Ishikawa (cell line): ENCODE measurements around the gene SH2D1A.

Experiments
- CEBPB ChIP-seq: IDR thresholded peaks from 2 replicates; pipeline ENCODE4 v1.6.1; 2012
- CREB1 ChIP-seq: IDR thresholded peaks from 2 replicates; pipeline ENCODE4 v1.6.1; 2012; ENCODE audit warnings: low read depth
- EGR1 ChIP-seq: IDR thresholded peaks from 2 replicates; pipeline ENCODE4 v1.6.1; 2012
- EP300 ChIP-seq: IDR thresholded peaks from 2 replicates; pipeline ENCODE4 v1.6.1; 2012; ENCODE audit warnings: borderline replicate concordance
- FOXM1 ChIP-seq: IDR thresholded peaks from 2 replicates; pipeline ENCODE4 v1.6.1; 2012; ENCODE audit warnings: low read depth, borderline replicate concordance
- MAX ChIP-seq: IDR thresholded peaks from 2 replicates; pipeline ENCODE4 v1.6.1; 2012
- NFIC ChIP-seq: IDR thresholded peaks from 2 replicates; pipeline ENCODE4 v1.6.1; 2012
- RAD21 ChIP-seq: IDR thresholded peaks from 2 replicates; pipeline ENCODE4 v1.6.1; 2012; ENCODE audit warnings: low read depth
- TAF1 ChIP-seq: IDR thresholded peaks from 2 replicates; pipeline ENCODE4 v1.6.1; 2012; ENCODE audit warnings: low read depth, mild to moderate bottlenecking
- TCF12 ChIP-seq: IDR thresholded peaks from 2 replicates; pipeline ENCODE4 v1.6.1; 2012; ENCODE audit warnings: low read depth
- TEAD4 ChIP-seq: IDR thresholded peaks from 2 replicates; pipeline ENCODE4 v1.6.1; 2012
- YY1 ChIP-seq: IDR thresholded peaks from 2 replicates; pipeline ENCODE4 v1.6.1; 2012; ENCODE audit warnings: low read depth
- ZBTB7A ChIP-seq: IDR thresholded peaks from 2 replicates; pipeline ENCODE4 v1.6.1; 2012; ENCODE audit warnings: low read depth
- TF ChIP-seq, protein P1 (sequence below): IDR thresholded peaks from 2 replicates; pipeline ENCODE4 v1.6.1; 2012; ENCODE audit warnings: low read depth, mild to moderate bottlenecking
- TF ChIP-seq, protein P2 (sequence below): IDR thresholded peaks from 2 replicates; pipeline ENCODE4 v1.6.1; 2012

The SH2D1A gene

DNA sequence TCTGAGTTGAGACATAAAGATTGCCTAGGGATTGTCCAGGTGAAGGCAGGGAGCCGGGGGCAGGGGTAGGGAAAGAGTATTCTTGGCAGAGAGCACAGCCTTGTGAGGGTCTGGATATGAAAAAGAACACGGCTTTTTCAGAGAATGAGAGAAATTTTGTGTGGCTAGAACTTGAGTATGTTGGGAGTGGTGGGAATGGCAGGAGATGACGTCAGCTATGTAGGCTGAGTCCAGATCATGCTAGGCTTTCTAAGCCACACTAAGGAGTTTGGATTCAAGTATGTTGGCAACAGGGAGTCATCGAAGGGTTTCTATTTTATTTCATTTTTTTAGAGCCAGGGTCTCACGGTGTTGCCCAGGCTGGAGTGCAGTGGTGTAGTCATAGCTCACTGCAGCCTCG lies 40.0 kb downstream of the SH2D1A start:
- TF ChIP-seq RAD21: no peak
- no peak for TF ChIP-seq TAF1
- TF ChIP-seq CREB1: no peak
- TF ChIP-seq ZBTB7A: no peak
- TF ChIP-seq MAX: no peak
- TF ChIP-seq, protein P1, sequence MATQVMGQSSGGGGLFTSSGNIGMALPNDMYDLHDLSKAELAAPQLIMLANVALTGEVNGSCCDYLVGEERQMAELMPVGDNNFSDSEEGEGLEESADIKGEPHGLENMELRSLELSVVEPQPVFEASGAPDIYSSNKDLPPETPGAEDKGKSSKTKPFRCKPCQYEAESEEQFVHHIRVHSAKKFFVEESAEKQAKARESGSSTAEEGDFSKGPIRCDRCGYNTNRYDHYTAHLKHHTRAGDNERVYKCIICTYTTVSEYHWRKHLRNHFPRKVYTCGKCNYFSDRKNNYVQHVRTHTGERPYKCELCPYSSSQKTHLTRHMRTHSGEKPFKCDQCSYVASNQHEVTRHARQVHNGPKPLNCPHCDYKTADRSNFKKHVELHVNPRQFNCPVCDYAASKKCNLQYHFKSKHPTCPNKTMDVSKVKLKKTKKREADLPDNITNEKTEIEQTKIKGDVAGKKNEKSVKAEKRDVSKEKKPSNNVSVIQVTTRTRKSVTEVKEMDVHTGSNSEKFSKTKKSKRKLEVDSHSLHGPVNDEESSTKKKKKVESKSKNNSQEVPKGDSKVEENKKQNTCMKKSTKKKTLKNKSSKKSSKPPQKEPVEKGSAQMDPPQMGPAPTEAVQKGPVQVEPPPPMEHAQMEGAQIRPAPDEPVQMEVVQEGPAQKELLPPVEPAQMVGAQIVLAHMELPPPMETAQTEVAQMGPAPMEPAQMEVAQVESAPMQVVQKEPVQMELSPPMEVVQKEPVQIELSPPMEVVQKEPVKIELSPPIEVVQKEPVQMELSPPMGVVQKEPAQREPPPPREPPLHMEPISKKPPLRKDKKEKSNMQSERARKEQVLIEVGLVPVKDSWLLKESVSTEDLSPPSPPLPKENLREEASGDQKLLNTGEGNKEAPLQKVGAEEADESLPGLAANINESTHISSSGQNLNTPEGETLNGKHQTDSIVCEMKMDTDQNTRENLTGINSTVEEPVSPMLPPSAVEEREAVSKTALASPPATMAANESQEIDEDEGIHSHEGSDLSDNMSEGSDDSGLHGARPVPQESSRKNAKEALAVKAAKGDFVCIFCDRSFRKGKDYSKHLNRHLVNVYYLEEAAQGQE: no peak
- TF ChIP-seq CEBPB: no peak
- TF ChIP-seq, protein P2, sequence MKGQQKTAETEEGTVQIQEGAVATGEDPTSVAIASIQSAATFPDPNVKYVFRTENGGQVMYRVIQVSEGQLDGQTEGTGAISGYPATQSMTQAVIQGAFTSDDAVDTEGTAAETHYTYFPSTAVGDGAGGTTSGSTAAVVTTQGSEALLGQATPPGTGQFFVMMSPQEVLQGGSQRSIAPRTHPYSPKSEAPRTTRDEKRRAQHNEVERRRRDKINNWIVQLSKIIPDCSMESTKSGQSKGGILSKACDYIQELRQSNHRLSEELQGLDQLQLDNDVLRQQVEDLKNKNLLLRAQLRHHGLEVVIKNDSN: no peak
- TF ChIP-seq TEAD4: no peak
- no peak for TF ChIP-seq FOXM1
- TF ChIP-seq YY1: no peak
- TF ChIP-seq EP300: no peak

DNA sequence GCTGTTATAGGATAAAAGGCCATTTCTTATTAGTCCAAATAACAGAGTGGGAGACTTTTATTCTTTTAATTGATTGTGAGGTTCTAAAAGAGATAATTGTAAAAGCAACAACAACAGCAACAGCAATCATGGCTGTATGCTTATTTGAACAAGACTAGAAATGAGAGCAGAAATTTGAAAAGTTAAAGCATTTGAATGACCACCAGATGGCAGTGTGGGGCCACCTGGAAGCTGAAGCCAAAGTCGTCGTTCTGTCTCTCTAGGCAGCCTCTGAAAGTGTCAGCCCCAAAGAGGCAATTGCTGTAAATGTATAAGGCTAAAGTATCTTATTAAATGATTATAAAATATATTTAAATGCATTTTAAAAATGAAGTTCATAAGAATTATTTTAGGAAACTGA lies 42.2 kb downstream of the SH2D1A start:
- TF ChIP-seq MAX: no peak
- TF ChIP-seq CREB1: no peak
- no peak for TF ChIP-seq EGR1
- no peak for TF ChIP-seq TAF1
- no peak for TF ChIP-seq EP300
- TF ChIP-seq RAD21: peak; percentile 54
- no peak for TF ChIP-seq CEBPB

- TF ChIP-seq, protein P2: no peak
- TF ChIP-seq ZBTB7A: no peak
- TF ChIP-seq NFIC: no peak
- TF ChIP-seq, protein P1: no peak
- no peak for TF ChIP-seq TCF12
- no peak for TF ChIP-seq EGR1
- no peak for TF ChIP-seq FOXM1
- TF ChIP-seq TEAD4: no peak
- no peak for TF ChIP-seq CEBPB
- TF ChIP-seq TAF1: no peak
- no peak for TF ChIP-seq RAD21
- no peak for TF ChIP-seq YY1
- no peak for TF ChIP-seq EP300
- no peak for TF ChIP-seq MAX
- TF ChIP-seq CREB1: no peak
Observed at GRCh38 chrX:124392794-124393193, 46.4 kb downstream of the SH2D1A start.

DNA sequence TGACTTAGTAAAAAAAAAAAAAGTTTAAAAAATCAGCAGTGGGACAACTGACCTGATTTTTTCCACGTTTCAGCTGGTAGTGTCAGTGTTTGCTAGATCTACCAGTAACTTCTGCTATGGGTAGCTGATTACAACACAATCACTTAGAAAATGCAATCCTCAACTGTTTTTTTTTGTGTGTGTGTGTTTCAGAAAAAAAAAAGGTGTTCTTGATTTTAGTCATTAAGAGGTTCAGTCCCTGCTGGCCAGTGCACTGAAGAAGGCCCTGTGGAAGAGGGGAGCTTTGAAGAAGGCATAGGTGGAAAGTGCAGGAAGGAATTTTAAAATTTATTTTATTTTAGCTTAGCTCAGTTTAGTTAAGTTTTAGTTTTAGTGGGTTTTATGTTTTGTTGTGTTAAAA lies 46.9 kb downstream of the SH2D1A start:
- no peak for TF ChIP-seq ZBTB7A
- TF ChIP-seq, protein P1: no peak
- no peak for TF ChIP-seq YY1
- no peak for TF ChIP-seq CREB1
- TF ChIP-seq MAX: no peak
- no peak for TF ChIP-seq RAD21
- no peak for TF ChIP-seq EP300
- TF ChIP-seq, protein P2: no peak
- TF ChIP-seq TEAD4: no peak
- no peak for TF ChIP-seq CEBPB
- TF ChIP-seq FOXM1: no peak
